ENCODE results near the gene SEMA4C. TPM values are rescaled to one million over a fixed set of nuclear protein-coding genes. Genes with fewer than 3 reads are reported as not detected.

SEMA4C gene
- total and polyA plus RNA-seq, 2 of the 4 experiments (the other 2 are of a cell fraction) = 15.8 to 24.3 TPM

DNA sequence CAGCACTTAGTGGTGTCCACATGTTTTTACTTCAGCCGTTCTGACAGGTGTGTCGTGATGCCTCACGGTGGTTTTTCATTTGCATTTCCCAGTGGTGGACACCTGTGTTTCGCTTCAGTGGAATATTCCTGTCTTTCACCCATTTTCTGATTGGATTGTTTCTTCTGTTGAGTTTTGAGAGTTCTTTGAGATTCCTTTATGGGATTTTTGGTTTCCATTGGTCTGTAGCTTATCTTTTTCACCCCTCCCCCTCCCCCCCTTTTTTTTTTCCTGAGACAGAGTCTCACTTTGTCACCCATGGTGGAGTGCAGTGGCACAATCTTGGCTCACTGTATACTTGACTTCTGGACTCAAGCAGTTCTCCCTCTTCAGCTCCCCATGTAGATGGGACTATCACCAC, 34.0 kb downstream of the SEMA4C start:
- Histone ChIP-seq H3K9me3 (ENCODE audit: control insufficient read depth, insufficient read depth, low read length) (no peaks in the 10 kb centered on the region), H3K4me1 (ENCODE audit: control insufficient read depth, insufficient read depth, low read length) (peaks cover 10% of the 10 kb centered on the region; the same call in 1 of the 2 replicates), H3K23ac (ENCODE audit: low read depth, low read length) (no peak overlapping the region), H4K8ac (ENCODE audit: low read depth in 2 of 2, low read length in 2 of 2) (no peak overlapping the region), H2BK120ac (ENCODE audit: low read depth, low read length) (no peak overlapping the region), H3K36me3 (ENCODE audit: control insufficient read depth, insufficient read depth, low read length) (peaks cover 5% of the 10 kb centered on the region; the same call in 1 of the 2 replicates), H3K4ac (ENCODE audit: low read depth, low read length) (no peak overlapping the region), H3K9me1 (ENCODE audit: insufficient read depth, low read length) (peaks cover 8% of the 10 kb centered on the region; the same call in 1 of the 2 replicates), H3K79me1 (ENCODE audit: low read depth in 1 of 2, low read length in 2 of 2) (no peaks in the 10 kb centered on the region), H3K4me3 (ENCODE audit: insufficient read depth, low read depth, low read length) (no peak overlapping the region), H3K14ac (replicated peaks; ENCODE audit: low read depth, low read length) (no peak overlapping the region), H2AFZ (replicated peaks; ENCODE audit: low read length, poor library complexity) (no peak overlapping the region), H4K91ac (ENCODE audit: insufficient read depth, low read depth, low read length) (no peak overlapping the region), H4K20me1 (ENCODE audit: insufficient read depth, low read length) (no peaks in the 10 kb centered on the region), H2BK20ac (ENCODE audit: low read depth, low read length) (no peak overlapping the region), H2AK5ac (ENCODE audit: low read depth, low read length) (no peak overlapping the region), H4K5ac (ENCODE audit: low read depth, low read length) (no peak overlapping the region), H2AK9ac (replicated peaks; ENCODE audit: low read depth, low read length, poor library complexity) (no peak overlapping the region), H3K56ac (ENCODE audit: extremely low read depth, insufficient read depth, low read length) (no peak overlapping the region), H2BK15ac (ENCODE audit: low read depth, low read length) (no peak overlapping the region), H2BK5ac (ENCODE audit: low read depth, low read length, poor library complexity, severe bottlenecking) (no peak overlapping the region), H3K27ac (ENCODE audit: insufficient read depth, low read length) (no peak overlapping the region), H3K18ac (ENCODE audit: low read depth, low read length) (no peak overlapping the region), H3K9ac (ENCODE audit: low read depth, low read length) (no peak overlapping the region), H3K27me3 (ENCODE audit: control insufficient read depth, insufficient read depth, low read length) (no peaks in the 10 kb centered on the region), H3K4me2 (ENCODE audit: low read depth, low read length) (no peak overlapping the region)
- POLR2A ChIA-PET (ENCODE audit: unreplicated experiment) = interaction anchor here (0.6 kb wide), 2 partner anchors 82 to 515 kb away, joined by 5 to 6 read pairs; no protein-coding TSS in a partner anchor
- intact Hi-C loops (cut with micrococcal nuclease) (no loop called here), in situ Hi-C loops (cut with MboI; ENCODE audit: low sequenced_read_pairs) (no loop called here), dilution Hi-C loops (cut with HindIII; ENCODE audit: low sequenced_read_pairs, unreplicated experiment) (no loop called here)
- WGBS, 2 experiments (ENCODE audit: extremely low coverage in 2 of 2, insufficient read length in 1 of 2) = 100% methylated on average over 2 of the region's 4 CpGs; no CpG with 5 or more reads in 1 of the 2 experiments
- DNase-seq = no peak
- BruUV-seq (replicated peaks) = no TSS peak
- no peak for TF ChIP-seq CEBPB (IDR thresholded peaks at IDR 0.05; ENCODE audit: low read depth, low read length)
- TF ChIP-seq, protein P1, sequence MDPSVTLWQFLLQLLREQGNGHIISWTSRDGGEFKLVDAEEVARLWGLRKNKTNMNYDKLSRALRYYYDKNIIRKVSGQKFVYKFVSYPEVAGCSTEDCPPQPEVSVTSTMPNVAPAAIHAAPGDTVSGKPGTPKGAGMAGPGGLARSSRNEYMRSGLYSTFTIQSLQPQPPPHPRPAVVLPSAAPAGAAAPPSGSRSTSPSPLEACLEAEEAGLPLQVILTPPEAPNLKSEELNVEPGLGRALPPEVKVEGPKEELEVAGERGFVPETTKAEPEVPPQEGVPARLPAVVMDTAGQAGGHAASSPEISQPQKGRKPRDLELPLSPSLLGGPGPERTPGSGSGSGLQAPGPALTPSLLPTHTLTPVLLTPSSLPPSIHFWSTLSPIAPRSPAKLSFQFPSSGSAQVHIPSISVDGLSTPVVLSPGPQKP (IDR thresholded peaks at IDR 0.05; ENCODE audit: borderline replicate concordance, low read depth, low read length) = no peak
- no peak for TF ChIP-seq SMC3 (IDR thresholded peaks at IDR 0.05; ENCODE audit: low read depth, low read length)
- no peak for TF ChIP-seq MXI1 (IDR thresholded peaks at IDR 0.05; ENCODE audit: borderline replicate concordance, low read depth, low read length)
- TF ChIP-seq RAD21 (IDR thresholded peaks at IDR 0.05; ENCODE audit: low read length) = no peak
- TF ChIP-seq, protein P2, sequence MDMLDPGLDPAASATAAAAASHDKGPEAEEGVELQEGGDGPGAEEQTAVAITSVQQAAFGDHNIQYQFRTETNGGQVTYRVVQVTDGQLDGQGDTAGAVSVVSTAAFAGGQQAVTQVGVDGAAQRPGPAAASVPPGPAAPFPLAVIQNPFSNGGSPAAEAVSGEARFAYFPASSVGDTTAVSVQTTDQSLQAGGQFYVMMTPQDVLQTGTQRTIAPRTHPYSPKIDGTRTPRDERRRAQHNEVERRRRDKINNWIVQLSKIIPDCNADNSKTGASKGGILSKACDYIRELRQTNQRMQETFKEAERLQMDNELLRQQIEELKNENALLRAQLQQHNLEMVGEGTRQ (IDR thresholded peaks at IDR 0.05; ENCODE audit: low read depth, low read length) = no peak
- no peak for TF ChIP-seq MAFK (IDR thresholded peaks at IDR 0.05; ENCODE audit: low read depth, low read length)
- no peak for TF ChIP-seq RFX5 (IDR thresholded peaks at IDR 0.05; ENCODE audit: low read depth, low read length)
- TF ChIP-seq BHLHE40 (IDR thresholded peaks at IDR 0.05; ENCODE audit: low read depth, low read length) = no peak
- TF ChIP-seq MAZ (IDR thresholded peaks at IDR 0.05; ENCODE audit: borderline replicate concordance, low read depth, low read length) = no peak
- TF ChIP-seq POLR2A (IDR thresholded peaks at IDR 0.05; ENCODE audit: low read depth, low read length) = no peak
- no peak for TF ChIP-seq NFE2L2 (IDR thresholded peaks at IDR 0.05; ENCODE audit: low read depth, low read length)
- no peak for TF ChIP-seq FOS (IDR thresholded peaks at IDR 0.05; ENCODE audit: low read depth, low read length)
- TF ChIP-seq CHD1 (IDR thresholded peaks at IDR 0.05; ENCODE audit: low read depth, low read length) = no peak
- TF ChIP-seq, protein P3, sequence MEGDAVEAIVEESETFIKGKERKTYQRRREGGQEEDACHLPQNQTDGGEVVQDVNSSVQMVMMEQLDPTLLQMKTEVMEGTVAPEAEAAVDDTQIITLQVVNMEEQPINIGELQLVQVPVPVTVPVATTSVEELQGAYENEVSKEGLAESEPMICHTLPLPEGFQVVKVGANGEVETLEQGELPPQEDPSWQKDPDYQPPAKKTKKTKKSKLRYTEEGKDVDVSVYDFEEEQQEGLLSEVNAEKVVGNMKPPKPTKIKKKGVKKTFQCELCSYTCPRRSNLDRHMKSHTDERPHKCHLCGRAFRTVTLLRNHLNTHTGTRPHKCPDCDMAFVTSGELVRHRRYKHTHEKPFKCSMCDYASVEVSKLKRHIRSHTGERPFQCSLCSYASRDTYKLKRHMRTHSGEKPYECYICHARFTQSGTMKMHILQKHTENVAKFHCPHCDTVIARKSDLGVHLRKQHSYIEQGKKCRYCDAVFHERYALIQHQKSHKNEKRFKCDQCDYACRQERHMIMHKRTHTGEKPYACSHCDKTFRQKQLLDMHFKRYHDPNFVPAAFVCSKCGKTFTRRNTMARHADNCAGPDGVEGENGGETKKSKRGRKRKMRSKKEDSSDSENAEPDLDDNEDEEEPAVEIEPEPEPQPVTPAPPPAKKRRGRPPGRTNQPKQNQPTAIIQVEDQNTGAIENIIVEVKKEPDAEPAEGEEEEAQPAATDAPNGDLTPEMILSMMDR (conservative IDR thresholded peaks at IDR 0.05; ENCODE audit: low read depth, low read length) = no peak
- CTCF ChIA-PET = interaction anchor here (0.7 kb wide), 1 partner anchor 125 kb away, joined by 3 read pairs; no protein-coding TSS in a partner anchor
- no peak for ATAC-seq (ENCODE audit: low read depth)
